VCaP (cell line): Measurements from ENCODE around the gene PSMG4.

ENCODE experiments used
- H3K27ac ChIP-seq: fragments of 450-650 bp; 2 replicates; pipeline ENCODE4 v1.5.1; 2017
- TF ChIP-seq, protein P1 (sequence below): fragments of 450-650 bp; conservative IDR thresholded peaks from 2 replicates; pipeline ENCODE4 v1.5.1; 2017; ENCODE audit warnings: mild to moderate bottlenecking, moderate library complexity

The PSMG4 gene

DNA sequence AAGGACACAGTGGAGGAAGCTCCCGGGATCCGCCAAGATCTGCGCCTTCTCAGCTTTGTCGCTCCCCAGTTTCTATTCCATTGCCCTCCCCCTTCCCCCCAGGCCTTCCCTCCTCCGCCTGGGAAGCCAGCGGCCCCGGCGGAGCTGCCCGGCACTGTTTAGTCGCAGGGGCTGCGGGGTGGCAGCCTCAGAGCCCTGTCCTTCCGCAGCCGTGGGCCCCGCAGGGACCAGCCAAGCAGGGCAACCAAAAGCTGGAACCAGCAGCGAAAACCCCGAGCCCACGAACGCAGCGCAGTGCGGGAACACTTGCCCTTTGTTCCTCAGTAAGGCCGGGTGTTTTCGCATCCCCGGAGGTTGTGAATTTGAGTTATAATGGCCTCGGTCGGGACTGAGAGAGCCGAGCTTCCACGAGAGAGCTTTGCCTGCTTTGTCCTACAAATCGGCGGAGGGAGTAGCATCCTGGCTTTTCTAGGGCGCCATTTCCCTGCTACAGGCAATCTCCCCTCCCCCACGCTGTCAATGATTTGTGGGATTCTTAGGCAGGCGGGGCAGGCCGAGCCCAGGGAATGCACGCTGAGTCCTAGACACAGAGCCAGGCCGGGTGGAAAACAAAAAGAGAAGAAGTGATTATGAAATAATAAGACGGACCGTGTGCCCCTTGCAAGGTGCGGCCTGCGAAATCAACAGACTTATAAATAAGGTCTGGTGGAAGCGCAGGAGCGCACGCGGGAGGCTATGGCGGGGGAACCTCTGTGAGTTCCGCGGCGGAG lies 27.3 kb upstream of the PSMG4 start:
- no peak overlapping the region for H3K27ac ChIP-seq
- TF ChIP-seq, protein P1, sequence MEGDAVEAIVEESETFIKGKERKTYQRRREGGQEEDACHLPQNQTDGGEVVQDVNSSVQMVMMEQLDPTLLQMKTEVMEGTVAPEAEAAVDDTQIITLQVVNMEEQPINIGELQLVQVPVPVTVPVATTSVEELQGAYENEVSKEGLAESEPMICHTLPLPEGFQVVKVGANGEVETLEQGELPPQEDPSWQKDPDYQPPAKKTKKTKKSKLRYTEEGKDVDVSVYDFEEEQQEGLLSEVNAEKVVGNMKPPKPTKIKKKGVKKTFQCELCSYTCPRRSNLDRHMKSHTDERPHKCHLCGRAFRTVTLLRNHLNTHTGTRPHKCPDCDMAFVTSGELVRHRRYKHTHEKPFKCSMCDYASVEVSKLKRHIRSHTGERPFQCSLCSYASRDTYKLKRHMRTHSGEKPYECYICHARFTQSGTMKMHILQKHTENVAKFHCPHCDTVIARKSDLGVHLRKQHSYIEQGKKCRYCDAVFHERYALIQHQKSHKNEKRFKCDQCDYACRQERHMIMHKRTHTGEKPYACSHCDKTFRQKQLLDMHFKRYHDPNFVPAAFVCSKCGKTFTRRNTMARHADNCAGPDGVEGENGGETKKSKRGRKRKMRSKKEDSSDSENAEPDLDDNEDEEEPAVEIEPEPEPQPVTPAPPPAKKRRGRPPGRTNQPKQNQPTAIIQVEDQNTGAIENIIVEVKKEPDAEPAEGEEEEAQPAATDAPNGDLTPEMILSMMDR: no peak

DNA sequence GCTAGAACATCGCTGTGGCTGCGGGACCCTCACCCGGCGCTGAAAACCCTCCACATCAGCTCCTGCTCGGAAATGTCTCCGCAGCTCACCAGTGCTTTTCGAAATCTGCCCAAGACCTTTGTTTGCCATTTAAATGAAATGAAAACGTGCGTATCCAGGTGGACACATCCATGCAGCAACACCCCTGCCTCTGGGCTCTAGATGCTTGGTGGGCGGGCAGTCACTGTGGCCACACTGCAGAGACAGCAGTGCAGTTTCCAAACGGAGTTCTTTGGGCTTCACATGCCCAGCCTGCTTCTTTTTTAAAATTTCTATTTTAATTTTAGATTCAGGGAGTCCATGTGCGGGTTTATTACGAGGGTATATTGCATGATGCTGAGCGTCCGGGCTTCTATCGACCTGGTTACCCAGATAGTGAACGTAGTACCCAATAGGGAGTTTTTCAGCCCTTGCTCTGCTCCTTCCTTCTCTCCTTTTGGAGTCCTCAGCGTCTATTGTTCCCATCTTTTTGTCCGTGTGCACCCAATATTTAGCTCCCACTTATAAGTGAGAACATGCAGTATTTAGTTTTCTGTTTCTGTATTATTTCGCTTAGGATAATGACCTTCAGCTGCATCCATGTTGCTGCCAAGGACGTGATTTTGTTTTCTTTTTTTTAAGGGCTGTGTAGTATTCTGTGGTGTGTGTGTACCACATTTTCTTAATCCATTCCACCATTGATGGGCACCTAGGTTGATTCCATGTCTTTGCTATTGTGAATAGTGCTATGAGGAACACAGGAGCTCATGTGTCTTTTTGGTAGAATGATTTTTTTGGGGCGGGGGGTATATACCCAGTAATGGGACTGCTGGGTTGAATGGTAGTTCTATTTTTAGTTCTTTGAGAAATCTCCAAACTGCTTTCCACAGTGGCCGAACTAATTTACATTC lies 26.5 kb upstream of the PSMG4 start:
- TF ChIP-seq, protein P1: no peak
- no peak overlapping the region for H3K27ac ChIP-seq

DNA sequence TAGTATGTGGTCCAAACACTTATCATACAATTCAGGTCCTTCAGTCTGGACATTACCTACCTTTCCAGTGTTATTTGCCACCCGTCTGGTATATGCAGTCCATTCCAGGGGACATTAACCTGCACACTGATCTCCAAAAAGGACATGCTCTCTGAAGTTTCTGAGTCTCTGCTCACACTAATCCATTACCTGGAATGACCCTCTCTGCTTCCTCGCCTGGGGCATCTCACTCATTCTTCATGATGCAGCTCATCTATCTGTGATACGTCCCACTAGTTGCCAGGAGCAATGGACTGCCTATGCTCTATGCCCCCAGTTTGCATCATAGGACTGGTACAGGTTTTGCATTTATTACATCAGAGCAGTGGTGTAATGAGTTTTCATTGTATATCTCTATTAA lies 25.4 kb upstream of the PSMG4 start:
- TF ChIP-seq, protein P1: no peak
- H3K27ac ChIP-seq: no peak overlapping the region

DNA sequence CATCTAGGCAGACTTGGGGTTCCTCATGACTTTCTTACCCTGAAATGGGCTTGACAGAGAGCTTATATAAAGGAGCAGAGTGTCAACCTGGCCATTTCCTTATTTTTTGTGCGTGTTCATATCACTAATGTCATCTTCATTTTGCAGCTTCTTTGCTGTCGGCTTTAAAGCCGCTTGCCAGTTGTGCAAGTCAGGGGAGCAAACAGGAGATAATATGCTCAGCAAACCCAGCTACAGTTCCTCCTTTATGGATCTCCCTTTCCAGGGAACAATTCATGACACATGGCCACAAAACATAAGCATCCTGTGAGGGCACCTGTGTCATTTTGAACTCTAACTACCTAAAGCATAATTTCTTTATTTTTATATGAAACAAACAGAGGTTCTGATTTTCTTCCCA lies 24.8 kb upstream of the PSMG4 start:
- H3K27ac ChIP-seq: no peak overlapping the region
- TF ChIP-seq, protein P1: no peak

DNA sequence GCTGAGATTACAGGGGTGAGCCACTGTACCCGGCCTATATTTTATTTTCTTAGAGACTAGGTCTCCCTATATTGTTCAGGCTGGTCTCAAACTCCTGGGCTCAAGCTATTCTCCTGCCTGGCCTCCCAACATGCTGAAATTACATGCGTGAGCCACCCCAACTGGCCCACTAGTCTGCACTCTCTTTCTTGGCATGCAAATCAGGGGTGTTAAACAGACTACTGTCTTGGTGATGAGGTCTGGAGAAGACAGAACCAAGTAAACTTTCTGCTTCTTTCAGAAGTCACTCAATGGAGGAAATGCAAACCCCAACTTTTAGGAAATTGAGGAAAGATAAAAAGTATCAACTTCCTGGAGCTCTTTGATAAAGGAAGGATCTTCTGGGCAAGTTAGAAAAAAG lies 23.3 kb upstream of the PSMG4 start:
- TF ChIP-seq, protein P1: no peak

DNA sequence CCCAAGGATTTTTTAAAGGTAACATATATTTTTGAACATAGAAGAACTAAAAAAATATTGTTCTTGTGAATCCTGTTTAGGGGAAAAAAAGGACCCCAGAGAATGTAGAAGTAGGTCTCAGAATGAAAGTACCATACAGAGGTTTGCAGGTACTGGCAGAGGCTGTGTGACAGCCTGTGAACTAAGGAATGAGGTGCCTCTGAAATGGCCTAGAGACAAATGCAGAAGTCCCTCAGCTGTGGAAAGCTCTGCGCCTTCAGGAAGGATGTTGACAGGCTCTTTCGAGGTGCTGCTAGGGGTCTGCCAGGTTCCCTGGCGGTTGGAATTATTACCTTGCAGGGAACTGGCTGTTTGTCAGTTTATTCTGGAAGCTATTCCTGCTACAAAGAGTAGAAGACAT lies 22.7 kb upstream of the PSMG4 start:
- H3K27ac ChIP-seq: no peak overlapping the region
- TF ChIP-seq, protein P1: no peak

More for the DNA sequence above, 23.3 kb upstream of the PSMG4 start:
- H3K27ac ChIP-seq: no peak overlapping the region
